Fibroblast of pulmonary artery (primary cell): ENCODE results near the gene IFNGR1.
"Not testable (repeated sequence)": the region's sequence is repeated elsewhere in the genome, so short reads cannot be mapped to it uniquely, and the experiment has no call there.

Source experiments
- DNase-seq: peaks from one replicate; pipeline ENCODE4 v3.0.0-alpha.2; 2010; ENCODE audit warnings: low read depth
- H3K4me3 ChIP-seq: replicated peaks from 2 replicates; pipeline ENCODE4 v1.5.1; 2011; ENCODE audit warnings: low read depth, mild to moderate bottlenecking, control low read depth, low read length, moderate library complexity
- CTCF ChIP-seq: IDR thresholded peaks from 2 replicates; pipeline ENCODE4 v1.5.1; 2011; ENCODE audit warnings: mild to moderate bottlenecking, control low read depth, low read length, inconsistent platforms; ENCODE audit errors: missing control alignments

IFNGR1 gene

GRCh38 chr6:137261361-137261760 is 42.2 kb upstream of the IFNGR1 start:
- TF ChIP-seq CTCF: no peak
- peak; percentile 79 for DNase-seq

GRCh38 chr6:137260217-137260616 is 41.0 kb upstream of the IFNGR1 start:
- no peak for DNase-seq
- no peak overlapping the region for H3K4me3 ChIP-seq
- no peak for TF ChIP-seq CTCF

More at GRCh38 chr6:137261361-137261760, 42.2 kb upstream of the IFNGR1 start:
- no peak overlapping the region for H3K4me3 ChIP-seq

- H3K4me3 ChIP-seq: no peak overlapping the region
- TF ChIP-seq CTCF: no peak
- peak; percentile 36 for DNase-seq
Measured at GRCh38 chr6:137259349-137259748, 40.2 kb upstream of the IFNGR1 start.

- peak; percentile 45 for DNase-seq
- H3K4me3 ChIP-seq: no peak overlapping the region
- TF ChIP-seq CTCF: no peak
Measured at GRCh38 chr6:137258170-137258569, 39.0 kb upstream of the IFNGR1 start.

- no peak overlapping the region for H3K4me3 ChIP-seq
- no peak for DNase-seq
- no peak for TF ChIP-seq CTCF
Measured at GRCh38 chr6:137256350-137257103, 37.3 kb upstream of the IFNGR1 start.

- no peak for DNase-seq
- no peak for TF ChIP-seq CTCF
- H3K4me3 ChIP-seq: no peak overlapping the region
Measured at GRCh38 chr6:137254966-137255365, 35.8 kb upstream of the IFNGR1 start.

GRCh38 chr6:137254430-137254829 is 35.2 kb upstream of the IFNGR1 start:
- DNase-seq, H3K4me3 ChIP-seq: not testable (repeated sequence)
